Putamen (tissue), 1 donor: ENCODE results near the gene CEBPE.

Source experiments
- DNase-seq: peaks from one replicate; pipeline ENCODE4 v3.0.0-alpha.2; 2016; ENCODE audit warnings: low spot score

The CEBPE gene

GRCh38 chr14:23102801-23103200 is 16.3 kb downstream of the CEBPE start:
- DNase-seq = no peak

GRCh38 chr14:23101986-23102625 is 16.9 kb downstream of the CEBPE start:
- no peak for DNase-seq

GRCh38 chr14:23101213-23101970 is 17.7 kb downstream of the CEBPE start:
- DNase-seq = no peak

- no peak for DNase-seq
These were observed 19.7 kb downstream of the CEBPE start for GRCh38 chr14:23099212-23099861.

GRCh38 chr14:23097786-23098185 is 21.3 kb downstream of the CEBPE start:
- DNase-seq = no peak

GRCh38 chr14:23095196-23096108 is 23.6 kb downstream of the CEBPE start, which contains the start of gene C14orf119:
Gene C14orf119 (plus strand): TSS chr14:23095505. CDS start chr14:23097659, 2,154 bp downstream.
- peak; percentile 100 for DNase-seq

- DNase-seq = peak; percentile 85
These were observed 24.3 kb downstream of the CEBPE start, which contains the start of gene ACIN1 for GRCh38 chr14:23094666-23095195. Gene ACIN1 (minus strand): TSS chr14:23095136. CDS start chr14:23095112, 24 bp downstream.

- DNase-seq = no peak
These were observed 24.9 kb downstream of the CEBPE start for GRCh38 chr14:23093991-23094665.

GRCh38 chr14:23093526-23093925 is 25.5 kb downstream of the CEBPE start:
- no peak for DNase-seq

GRCh38 chr14:23093104-23093503 is 26.0 kb downstream of the CEBPE start:
- DNase-seq = no peak

- no peak for DNase-seq
These were observed 27.5 kb downstream of the CEBPE start for GRCh38 chr14:23091294-23092225.

GRCh38 chr14:23090254-23090636 is 28.8 kb downstream of the CEBPE start:
- DNase-seq = no peak

GRCh38 chr14:23089498-23090253 is 29.4 kb downstream of the CEBPE start:
- DNase-seq = no peak

- DNase-seq = no peak
These were observed 32.5 kb downstream of the CEBPE start for GRCh38 chr14:23086565-23086964.

- DNase-seq = no peak
These were observed 33.6 kb downstream of the CEBPE start for GRCh38 chr14:23085458-23085857.

- DNase-seq = no peak
These were observed 38.6 kb downstream of the CEBPE start for GRCh38 chr14:23080474-23080873.

- DNase-seq = no peak
These were observed 39.3 kb downstream of the CEBPE start for GRCh38 chr14:23079716-23080115.

- DNase-seq = no peak
These were observed 40.4 kb downstream of the CEBPE start for GRCh38 chr14:23078692-23079116.

GRCh38 chr14:23077962-23078361 is 41.1 kb downstream of the CEBPE start:
- no peak for DNase-seq
